SK-N-SH (cell line): ENCODE results near the gene PSMD13. TPM values are rescaled to one million over a fixed set of nuclear protein-coding genes. Genes with fewer than 3 reads are reported as not detected.
A peak's percentile ranks its signal among the peaks of the same experiment; 100 is the strongest.

ENCODE experiments used
- CTCF ChIA-PET: fragments of 300-600, 350-600 bp; formaldehyde crosslinking; extraction: SDS; loops from one replicate; lab custom pipeline; 2021; lab: Yijun Ruan, JAX
- POLR2A ChIA-PET: fragments of 350-600 bp; sonication (Branson Sonifier 250); formaldehyde crosslinking; extraction: SDS; loops from one replicate; lab custom pipeline; 2020; ENCODE audit warnings: antibody characterized with exemption, inconsistent platforms; lab: Yijun Ruan, JAX
- DNase-seq: peaks from one replicate; pipeline ENCODE4 v3.0.0; 2012
- H2AFZ ChIP-seq: fragments of 200-600 bp; sonication (generic); 2 replicates; pipeline ENCODE4 v1.8.1; 2016; ENCODE audit warnings: antibody characterized with exemption, mild to moderate bottlenecking, low read depth
- H3F3A ChIP-seq: fragments of 200-600 bp; sonication (generic); replicated peaks from 2 replicates; pipeline ENCODE3; 2016; ENCODE audit warnings: antibody characterized with exemption, mild to moderate bottlenecking; ENCODE audit not compliant: insufficient read depth
- H3K27ac ChIP-seq, 2 experiments: fragments of 200-500 bp in 1 of 2; fragments of 200-600 bp in 1 of 2; sonication (Bioruptor generic) in 1 of 2; sonication (generic), shearing (Covaris generic) in 1 of 2; 2 replicates each; pipeline versions ENCODE4 v1.5.1 to v1.6.1; 2014 to 2016; ENCODE audit warnings: low read depth in 2 of 2, inconsistent platforms in 1 of 2, low read length in 1 of 2, mild to moderate bottlenecking in 1 of 2, mixed read lengths in 1 of 2
- H3K27me3 ChIP-seq: fragments of 200-600 bp; sonication (generic), shearing (Covaris generic); 2 replicates; pipeline ENCODE4 v1.6.1; 2016; ENCODE audit warnings: mixed run types; ENCODE audit not compliant: insufficient read depth
- H3K36me3 ChIP-seq, 2 experiments: fragments of 200-500 bp in 1 of 2; fragments of 200-600 bp in 1 of 2; sonication (Bioruptor generic) in 1 of 2; sonication (generic) in 1 of 2; replicated peaks in 1 of 2; 2 replicates each; pipeline versions ENCODE3 to v1.5.1; 2014 to 2016; ENCODE audit warnings: low read length in 1 of 2, mild to moderate bottlenecking in 1 of 2; ENCODE audit not compliant: insufficient read depth in 2 of 2, control insufficient read depth in 1 of 2
- H3K4me1 ChIP-seq, 2 experiments: fragments of 200-500 bp in 1 of 2; fragments of 200-600 bp in 1 of 2; sonication (Bioruptor generic) in 1 of 2; sonication (generic), shearing (Covaris generic) in 1 of 2; 2 replicates each; pipeline versions ENCODE4 v1.5.1 to v1.6.1; 2014 to 2016; ENCODE audit warnings: low read depth in 1 of 2, low read length in 1 of 2, mixed run types in 1 of 2; ENCODE audit not compliant: insufficient read depth in 2 of 2, control insufficient read depth in 1 of 2
- H3K4me2 ChIP-seq: fragments of 200-600 bp; sonication (generic), shearing (Covaris generic); 2 replicates; pipeline ENCODE4 v1.6.1; 2017; ENCODE audit warnings: mixed run types
- H3K4me3 ChIP-seq, 2 experiments: fragments of 200-500 bp in 1 of 2; fragments of 200-600 bp in 1 of 2; sonication (Bioruptor generic) in 1 of 2; sonication (generic), shearing (Covaris generic) in 1 of 2; 2 replicates each; pipeline versions ENCODE4 v1.5.1 to v1.8.1; 2014 to 2016; ENCODE audit warnings: low read depth in 2 of 2, inconsistent platforms in 1 of 2, low read length in 1 of 2, mild to moderate bottlenecking in 1 of 2, mixed read lengths in 1 of 2, moderate library complexity in 1 of 2
- H3K79me2 ChIP-seq: fragments of 200-600 bp; sonication (generic); 2 replicates; pipeline ENCODE4 v1.8.1; 2017; ENCODE audit warnings: mild to moderate bottlenecking; ENCODE audit not compliant: insufficient read depth
- H3K9ac ChIP-seq: fragments of 200-600 bp; sonication (generic); 2 replicates; pipeline ENCODE4 v1.6.1; 2017; ENCODE audit warnings: mixed run types
- H3K9me2 ChIP-seq: fragments of 200-600 bp; sonication (generic); 2 replicates; pipeline ENCODE4 v1.6.1; 2017; ENCODE audit warnings: mixed run types
- H3K9me3 ChIP-seq: fragments of 200-600 bp; sonication (generic); 2 replicates; pipeline ENCODE4 v1.6.1; 2017; ENCODE audit warnings: mixed run types, mild to moderate bottlenecking, moderate library complexity
- H4K20me1 ChIP-seq: fragments of 200-600 bp; sonication (generic); 2 replicates; pipeline ENCODE4 v1.6.1; 2017; ENCODE audit warnings: mild to moderate bottlenecking, mixed run types; ENCODE audit not compliant: insufficient read depth
- IRF3 ChIP-seq: fragments of 150-350 bp; IDR thresholded peaks from 2 replicates; pipeline ENCODE4 v1.6.1; 2016; ENCODE audit warnings: mild to moderate bottlenecking, low read depth, low read length
- JUND ChIP-seq: IDR thresholded peaks from 2 replicates; pipeline ENCODE4 v1.4.0; 2012
- MXI1 ChIP-seq: IDR thresholded peaks from 2 replicates; pipeline ENCODE4 v1.6.1; 2012; ENCODE audit warnings: mild to moderate bottlenecking, low read depth, low read length, improper control_type of control experiment
- RAD21 ChIP-seq: IDR thresholded peaks from 2 replicates; pipeline ENCODE4 v1.6.1; 2012; ENCODE audit warnings: mild to moderate bottlenecking, low read length
- REST ChIP-seq: IDR thresholded peaks from 2 replicates; pipeline ENCODE4 v1.6.1; 2012; ENCODE audit warnings: mild to moderate bottlenecking, low read depth, low read length, moderate library complexity
- YY1 ChIP-seq: IDR thresholded peaks from 2 replicates; pipeline ENCODE4 v1.4.0; 2012; ENCODE audit warnings: low read depth, mild to moderate bottlenecking
- WGBS: methylation state at CpG from one replicate; pipeline ENCODE4 v1.1.6; 2017; ENCODE audit warnings: low lambda C conversion rate; 5-methylcytosine and 5-hydroxymethylcytosine counted together
- polyA plus RNA-seq, 3 experiments: library from polyadenylated mRNA; depleted of rRNA; stranded (reverse); fragments of >200 nt; gene quantifications; 2 replicates each; pipeline ENCODE4 v1.2.3, GENCODE V29; 2012

Gene PSMD13
- polyA plus RNA-seq, 1 of the 3 experiments (the other 2 are of a cell fraction): 196 TPM

GRCh38 chr11:257766-258493 lies 21.2 kb downstream of the PSMD13 start:
- Histone ChIP-seq H3K4me1 (no peaks in the 10 kb centered on the region), H2AFZ (no peak overlapping the region), H3K9me3 (no peaks in the 10 kb centered on the region), H4K20me1 (no peaks in the 10 kb centered on the region), H3K36me3 (peaks cover 0 to 7% of the 10 kb centered on the region in 2 experiments), H3K27me3 (no peaks in the 10 kb centered on the region), H3F3A (peaks cover 8% of the 10 kb centered on the region), H3K9ac (no peak overlapping the region), H3K4me2 (no peak overlapping the region), H3K4me3 (no peak overlapping the region), H3K27ac (no peak overlapping the region), H3K9me2 (no peaks in the 10 kb centered on the region), H3K79me2 (no peaks in the 10 kb centered on the region)
- 75% methylated on average over 15 of the region's 15 CpGs for WGBS
- POLR2A ChIA-PET: no interaction called here
- TF ChIP-seq RAD21: 0 out of 2 replicates have a peak, but pooled peaks have one; percentile 11
- TF ChIP-seq JUND: no peak
- DNase-seq: no peak
- CTCF ChIA-PET: interaction anchor here (1.5 kb wide), 1 partner anchor 191 kb away, joined by 4 read pairs; no protein-coding TSS in a partner anchor

- no peaks in the 10 kb centered on the region for H3K27me3 ChIP-seq
- peaks cover 8% of the 10 kb centered on the region for H3F3A ChIP-seq
- H3K27ac ChIP-seq: no peak overlapping the region
- no peak overlapping the region for H3K4me3 ChIP-seq
- H3K9me3 ChIP-seq: no peaks in the 10 kb centered on the region
- no peak overlapping the region for H3K9ac ChIP-seq
- WGBS: 65% methylated on average over 10 of the region's 10 CpGs
- no peak overlapping the region for H2AFZ ChIP-seq
- ChIA-PET CTCF (interaction anchor here (1.7 kb wide), 1 partner anchor 9 kb away, joined by 5 read pairs; no protein-coding TSS in a partner anchor), POLR2A (no interaction called here)
- H3K36me3 ChIP-seq: no peaks in the 10 kb centered on the region
- H3K79me2 ChIP-seq: no peaks in the 10 kb centered on the region
- H3K4me2 ChIP-seq: no peak overlapping the region
- H3K9me2 ChIP-seq: no peaks in the 10 kb centered on the region
- TF ChIP-seq REST (no peak), MXI1 (no peak), IRF3 (no peak), YY1 (no peak)
- TF ChIP-seq, all 33 proteins: peak for 0
- no peak for DNase-seq
- Histone ChIP-seq H4K20me1 (no peaks in the 10 kb centered on the region), H3K4me1 (no peaks in the 10 kb centered on the region)
Measured at GRCh38 chr11:259413-259812, 22.6 kb downstream of the PSMD13 start.
